Gastroesophageal sphincter (tissue), 4 donors: ENCODE results near the gene ELOF1. TPM values are rescaled to one million over a fixed set of nuclear protein-coding genes. Genes with fewer than 3 reads are reported as not detected.

Source experiments
- ATAC-seq: fragments of 150-250 bp; one replicate; pipeline ENCODE4 v1.9.1; 2016; ENCODE audit warnings: mild to moderate bottlenecking, moderate library complexity
- H3K27ac ChIP-seq, 4 donors: fragments of 200-600 bp; sonication (generic) in 3 of 4; 1 replicate in 3 of 4; 2 replicates in 1 of 4; pipeline ENCODE4 v1.5.1; 2016 to 2019
- H3K27me3 ChIP-seq: fragments of 200-600 bp; sonication (generic); one replicate; pipeline ENCODE4 v1.5.1; 2019
- H3K36me3 ChIP-seq, 2 donors: fragments of 200-600 bp; sonication (generic); one replicate each; pipeline ENCODE4 v1.5.1; 2019; ENCODE audit warnings: control low read depth in 1 of 2
- H3K4me1 ChIP-seq, 3 donors: fragments of 200-600 bp; sonication (generic); 1 replicate in 2 of 3; 2 replicates in 1 of 3; pipeline ENCODE4 v1.5.1; 2016 to 2019; ENCODE audit warnings: control low read depth in 2 of 3
- H3K4me3 ChIP-seq, 2 donors: fragments of 200-600 bp; sonication (generic); one replicate each; pipeline ENCODE4 v1.5.1; 2019; ENCODE audit warnings: mild to moderate bottlenecking in 1 of 2, moderate library complexity in 1 of 2
- H3K9me3 ChIP-seq, 3 donors: fragments of 200-600 bp; sonication (generic); one replicate each; pipeline ENCODE4 v1.5.1; 2017 to 2019; ENCODE audit warnings: control low read depth in 2 of 3
- CTCF ChIP-seq, 4 experiments: fragments of 200-600 bp in 2 of 4; fragments of 450-650 bp in 2 of 4; sonication (generic) in 1 of 4; IDR thresholded peaks; one replicate each; pipeline ENCODE4 v1.5.1; 2017 to 2019; ENCODE audit warnings: antibody characterized with exemption in 4 of 4, mild to moderate bottlenecking in 2 of 4, moderate library complexity in 2 of 4
- EP300 ChIP-seq: sonication (generic); formaldehyde crosslinking; IDR thresholded peaks from one replicate; pipeline ENCODE4 v1.6.1; 2017; ENCODE audit warnings: antibody characterized with exemption, mild to moderate bottlenecking
- POLR2A ChIP-seq, 2 donors: fragments of 450-650 bp; IDR thresholded peaks; one replicate each; pipeline ENCODE4 v1.6.1; 2017; ENCODE audit warnings: antibody characterized with exemption in 2 of 2, mild to moderate bottlenecking in 2 of 2, moderate library complexity in 1 of 2
- POLR2AphosphoS5 ChIP-seq: sonication (generic); formaldehyde crosslinking; IDR thresholded peaks from one replicate; pipeline ENCODE4 v1.6.1; 2017; ENCODE audit warnings: antibody characterized with exemption
- WGBS, 2 donors: methylation state at CpG; one replicate each; pipeline ENCODE4 v1.1.5; 2018; ENCODE audit warnings: low coverage in 1 of 2; 5-methylcytosine and 5-hydroxymethylcytosine counted together
- total RNA-seq, 4 donors: library from RNA; depleted of rRNA; stranded (reverse); fragments of >200 nt; gene quantifications; one replicate each; pipeline ENCODE4 v1.1.0, GENCODE V29; 2016

The ELOF1 gene
- total RNA-seq, 4 donors from 2014 or later = 19.1 to 49.4 (median 32.0) TPM

DNA sequence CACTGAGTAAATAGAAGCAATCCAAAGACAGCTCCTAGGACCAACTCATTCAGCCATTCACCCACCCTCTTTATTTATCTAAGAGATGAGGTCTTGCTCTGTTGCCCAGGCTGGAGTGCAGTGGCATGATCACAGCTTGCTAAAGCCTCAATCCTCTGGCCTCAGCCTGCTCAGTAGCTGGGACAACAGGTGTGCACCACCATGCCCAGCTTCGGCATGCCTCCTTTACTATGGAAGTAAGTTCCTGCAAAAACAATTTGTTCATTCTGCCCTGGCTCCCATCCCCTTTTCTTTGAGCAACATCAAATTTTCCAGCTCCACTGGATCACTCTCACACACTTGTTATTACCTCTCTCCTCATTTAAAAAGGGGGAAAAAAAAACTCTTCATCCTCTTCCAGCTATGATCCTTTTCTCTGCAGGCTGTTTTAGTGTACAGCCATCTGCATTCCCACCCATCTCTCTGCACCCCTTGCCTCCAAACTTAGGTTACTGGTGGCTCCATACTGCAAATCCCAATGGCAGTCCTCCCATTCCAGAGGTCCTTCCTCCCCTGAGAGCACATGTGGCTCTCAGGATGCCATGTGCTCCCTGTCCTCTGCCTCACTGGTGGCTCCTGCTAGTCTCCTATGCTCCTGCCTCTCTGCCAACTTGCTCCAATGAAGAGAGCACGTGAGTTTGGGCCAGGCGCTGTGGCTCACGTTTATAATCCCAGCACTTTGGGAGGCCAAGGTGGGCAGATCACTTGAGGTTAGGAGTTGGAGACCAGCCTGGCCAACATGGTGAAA is 2.2 kb downstream of the ELOF1 start:
- H3K27ac ChIP-seq = no peak overlapping the region
- peaks cover 0 to 49% of the 10 kb centered on the region in 2 donors for H3K36me3 ChIP-seq
- TF ChIP-seq EP300 = no peak
- no peak for TF ChIP-seq POLR2A (IDR thresholded peaks at IDR 0.05)
- no peak for TF ChIP-seq CTCF (IDR thresholded peaks at IDR 0.05)
- no peak for TF ChIP-seq POLR2AphosphoS5
- H3K27me3 ChIP-seq = no peaks in the 10 kb centered on the region
- no peak overlapping the region for H3K4me3 ChIP-seq
- H3K4me1 ChIP-seq = peaks cover 0 to 52% (median 17%) of the 10 kb centered on the region in 3 donors
- 80 to 90% methylated on average over 1 to 2 of the region's 4 CpGs for WGBS, 2 donors
- H3K9me3 ChIP-seq = no peaks in the 10 kb centered on the region
- ATAC-seq = no peak

GRCh38 chr19:11555246-11555645 is 3.8 kb downstream of the ELOF1 start:
- H3K36me3 ChIP-seq = peaks cover 0 to 54% of the 10 kb centered on the region in 2 donors
- 65 to 82% methylated on average over 4 of the region's 6 CpGs for WGBS, 2 donors
- no peaks in the 10 kb centered on the region for H3K9me3 ChIP-seq
- peaks cover 0 to 62% (median 17%) of the 10 kb centered on the region in 3 donors for H3K4me1 ChIP-seq
- H3K4me3 ChIP-seq = no peak overlapping the region
- no peak for ATAC-seq
- H3K27ac ChIP-seq = no peak overlapping the region
- TF ChIP-seq POLR2A (IDR thresholded peaks at IDR 0.05) (no peak), EP300 (no peak), POLR2AphosphoS5 (no peak), CTCF (IDR thresholded peaks at IDR 0.05) (no peak)
- no peaks in the 10 kb centered on the region for H3K27me3 ChIP-seq

DNA sequence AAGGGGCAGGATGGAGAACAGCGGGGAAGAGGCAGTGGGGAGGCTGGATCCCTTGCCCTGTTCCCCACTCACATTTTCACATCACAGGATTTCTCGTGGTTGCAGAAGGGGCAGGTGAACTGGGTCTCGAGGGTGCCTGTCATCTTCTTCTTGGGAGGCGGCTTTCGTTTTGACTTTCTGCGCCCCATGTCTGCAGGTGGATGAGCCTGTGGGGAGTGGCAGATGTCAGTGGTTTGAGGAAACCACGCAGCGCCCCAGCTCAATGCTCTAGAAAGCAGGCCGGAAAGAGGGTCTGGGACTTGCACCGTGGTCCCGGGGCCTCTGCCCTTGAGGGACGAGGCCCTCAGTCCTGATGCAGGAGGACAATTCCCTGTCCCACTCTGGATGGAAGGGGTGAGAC is 4.9 kb downstream of the ELOF1 start:
- ATAC-seq = no peak
- WGBS, 2 donors = 80 to 88% methylated on average over 1 of the region's 12 CpGs
- Histone ChIP-seq H3K27ac (peak overlapping the region in 1 of 4 donors; percentile 95), H3K36me3 (peaks cover 0 to 64% of the 10 kb centered on the region in 2 donors), H3K27me3 (no peaks in the 10 kb centered on the region), H3K4me3 (no peak overlapping the region), H3K9me3 (no peaks in the 10 kb centered on the region), H3K4me1 (peaks cover 0 to 63% (median 17%) of the 10 kb centered on the region in 3 donors)
- TF ChIP-seq POLR2AphosphoS5 (no peak), POLR2A (IDR thresholded peaks at IDR 0.05) (no peak), EP300 (no peak), CTCF (IDR thresholded peaks at IDR 0.05) (no peak)

DNA sequence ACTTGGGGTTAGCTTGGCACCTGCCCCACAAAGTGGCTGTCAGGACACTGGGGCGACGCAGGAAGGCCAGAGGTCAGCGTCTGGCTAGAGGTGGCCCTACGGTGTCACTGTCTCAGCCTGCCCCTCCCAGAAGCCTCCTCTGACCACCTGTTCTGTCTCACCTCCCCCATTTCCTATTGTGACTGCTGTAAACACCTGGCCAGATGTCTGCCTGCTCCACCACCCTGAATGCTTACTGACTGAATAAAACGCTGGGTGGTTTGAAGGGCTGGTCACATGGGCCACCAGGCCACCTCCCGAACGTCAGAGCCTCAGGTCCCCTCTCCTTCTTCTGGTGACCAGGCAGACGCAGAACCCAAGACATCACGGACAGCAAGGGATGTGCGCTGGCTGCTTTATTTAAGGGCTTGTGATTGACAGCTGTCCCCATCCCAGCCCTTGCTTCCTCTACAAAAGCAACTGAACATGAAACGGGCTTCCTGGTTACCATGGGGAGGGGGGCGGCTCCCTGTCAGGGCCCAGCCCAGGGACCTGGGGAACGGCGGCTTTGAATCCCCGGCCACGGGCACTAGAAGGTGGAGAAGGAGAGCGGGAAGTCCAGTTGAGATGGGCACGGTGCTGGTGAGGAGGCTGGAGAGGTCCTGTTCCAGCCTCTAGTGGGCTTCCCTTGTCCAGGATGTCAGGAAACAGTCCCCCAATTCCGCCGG is 6.2 kb downstream of the ELOF1 start:
- TF ChIP-seq POLR2A (IDR thresholded peaks at IDR 0.05) (no peak), CTCF (IDR thresholded peaks at IDR 0.05) (no peak), POLR2AphosphoS5 (no peak), EP300 (no peak)
- Histone ChIP-seq H3K27me3 (no peaks in the 10 kb centered on the region), H3K4me1 (peaks cover 0 to 66% (median 9%) of the 10 kb centered on the region in 3 donors), H3K36me3 (peaks cover 0 to 78% of the 10 kb centered on the region in 2 donors), H3K4me3 (no peak overlapping the region), H3K9me3 (no peaks in the 10 kb centered on the region), H3K27ac (peak overlapping the region; percentile 80 to 95 (median 86))
- 71% methylated on average over 4 of the region's 20 CpGs; no CpG with 5 or more reads in 1 of the 2 donors for WGBS, 2 donors
- ATAC-seq = no peak
